ENCODE results near the gene NAA38. TPM values are rescaled to one million over a fixed set of nuclear protein-coding genes. Genes with fewer than 3 reads are reported as not detected.

NAA38 gene
- total RNA-seq, 6 donors from 2014 or later, result 50.0 to 111 (median 75.5) TPM

- TF ChIP-seq CTCF (IDR thresholded peaks at IDR 0.05) (no peak), POLR2A (IDR thresholded peaks at IDR 0.05) (no peak), EP300 (IDR thresholded peaks at IDR 0.05) (no peak), POLR2AphosphoS5 (IDR thresholded peaks at IDR 0.05) (no peak)
- H3K27ac ChIP-seq, result peak overlapping the region; percentile 89 to 96 (median 92)
- H3K36me3 ChIP-seq, result peaks cover 0 to 15% (median 2%) of the 10 kb centered on the region in 4 donors
- H3K27me3 ChIP-seq, result no peaks in the 10 kb centered on the region
- no peak for ATAC-seq (ENCODE audit: low FRiP score in 2 of 2)
- H3K9me3 ChIP-seq, result no peaks in the 10 kb centered on the region
- H3K4me1 ChIP-seq, result peaks cover 52 to 65% (median 57%) of the 10 kb centered on the region in 4 donors
- 0 to 1% methylated on average over 6 to 43 of the region's 100 CpGs for WGBS, 2 donors
- peak overlapping the region; percentile 50 to 96 (median 73) for H3K4me3 ChIP-seq
- peak in 1 of 2 donors; percentile 90 for DNase-seq
Observed at GRCh38 chr17:7884581-7885366, 27.4 kb upstream of the NAA38 start.

DNA sequence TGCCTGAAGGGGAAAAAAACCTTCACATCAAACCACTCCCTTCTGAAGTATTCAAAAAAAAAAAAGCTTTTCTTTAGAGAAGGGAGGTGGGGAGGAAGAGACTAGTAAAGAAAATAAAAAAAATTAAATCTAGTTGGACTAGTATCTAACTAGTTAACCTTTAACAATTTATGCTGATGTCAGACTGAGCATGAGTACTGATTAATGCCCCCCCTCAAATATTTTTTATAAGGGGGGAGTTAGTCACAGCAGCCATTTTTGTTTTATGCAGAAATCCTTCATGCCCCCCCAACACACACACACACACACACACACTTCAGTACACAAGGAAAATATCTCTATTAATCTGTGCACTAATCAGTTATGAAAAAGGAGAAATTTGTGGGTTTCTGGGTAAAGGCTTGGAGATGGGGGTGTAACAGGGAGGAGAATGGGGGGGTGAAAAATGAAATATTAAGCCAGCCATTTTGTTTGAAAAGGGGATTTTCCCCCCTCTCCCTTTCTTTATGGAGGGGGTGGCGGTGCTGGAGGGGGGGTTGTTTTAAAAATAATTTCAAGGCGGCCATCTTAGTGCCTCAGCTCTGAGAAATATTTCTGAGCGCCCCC, 26.5 kb upstream of the NAA38 start:
- TF ChIP-seq POLR2AphosphoS5 (IDR thresholded peaks at IDR 0.05), result no peak
- Histone ChIP-seq H3K4me3 (peak overlapping the region in 3 of 4 donors; percentile 62 to 96 (median 84)), H3K27ac (peak overlapping the region; percentile 89 to 96 (median 92)), H3K36me3 (peaks cover 0 to 15% (median 2%) of the 10 kb centered on the region in 4 donors), H3K9me3 (no peaks in the 10 kb centered on the region), H3K27me3 (no peaks in the 10 kb centered on the region), H3K4me1 (peaks cover 43 to 56% (median 48%) of the 10 kb centered on the region in 4 donors)
- no peak for ATAC-seq (ENCODE audit: low FRiP score in 2 of 2)
- DNase-seq, result no peak
- 6 to 8% methylated on average over 3 of the region's 3 CpGs for WGBS, 2 donors

GRCh38 chr17:7882629-7883028, 25.3 kb upstream of the NAA38 start:
- Histone ChIP-seq H3K27ac (peak overlapping the region in 3 of 4 donors; percentile 7 to 96 (median 27)), H3K9me3 (no peaks in the 10 kb centered on the region), H3K4me1 (peaks cover 31 to 43% (median 36%) of the 10 kb centered on the region in 4 donors), H3K4me3 (no peak overlapping the region), H3K36me3 (peaks cover 0 to 19% (median 2%) of the 10 kb centered on the region in 4 donors), H3K27me3 (no peaks in the 10 kb centered on the region)
- TF ChIP-seq POLR2AphosphoS5 (IDR thresholded peaks at IDR 0.05) (no peak), POLR2A (IDR thresholded peaks at IDR 0.05) (no peak), EP300 (IDR thresholded peaks at IDR 0.05) (no peak), CTCF (IDR thresholded peaks at IDR 0.05) (no peak)
- no peak for DNase-seq
- 80 to 92% methylated on average over 3 of the region's 3 CpGs for WGBS, 2 donors
- no peak for ATAC-seq (ENCODE audit: low FRiP score in 2 of 2)

DNA sequence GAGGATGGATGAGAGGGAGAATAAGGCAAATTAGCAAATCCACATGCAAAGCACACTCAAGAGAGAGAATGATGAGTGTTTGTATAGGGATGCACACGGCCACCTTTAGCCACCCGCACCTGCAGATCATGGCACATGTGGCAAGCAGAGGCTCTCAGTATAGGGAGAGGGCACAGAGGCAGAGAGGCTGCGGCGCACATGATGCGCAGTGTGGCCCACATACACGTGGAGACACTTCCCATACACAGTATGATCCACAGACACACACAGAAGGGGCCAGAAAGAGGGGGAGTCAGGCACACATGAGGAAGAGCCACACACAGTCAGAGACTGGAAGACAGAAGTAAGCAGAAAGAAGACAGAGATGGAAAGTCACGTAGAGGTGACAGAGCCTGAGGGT, 24.7 kb upstream of the NAA38 start:
- Histone ChIP-seq H3K4me1 (peaks cover 28 to 38% (median 32%) of the 10 kb centered on the region in 4 donors), H3K9me3 (no peaks in the 10 kb centered on the region), H3K4me3 (no peak overlapping the region), H3K27me3 (no peaks in the 10 kb centered on the region), H3K27ac (peak overlapping the region in 2 of 4 donors; percentile 7 to 24), H3K36me3 (peaks cover 0 to 19% (median 2%) of the 10 kb centered on the region in 4 donors)
- 61 to 72% methylated on average over 7 of the region's 7 CpGs for WGBS, 2 donors
- DNase-seq, result no peak
- no peak for ATAC-seq (ENCODE audit: low FRiP score in 2 of 2)
- no peak for TF ChIP-seq EP300 (IDR thresholded peaks at IDR 0.05)
- no peak for TF ChIP-seq POLR2AphosphoS5 (IDR thresholded peaks at IDR 0.05)
- TF ChIP-seq CTCF (IDR thresholded peaks at IDR 0.05), result no peak
- no peak for TF ChIP-seq POLR2A (IDR thresholded peaks at IDR 0.05)

- WGBS, 2 donors, result 43 to 50% methylated on average over 7 of the region's 7 CpGs
- ATAC-seq (ENCODE audit: low FRiP score in 2 of 2) (no peak), DNase-seq (no peak)
- H3K9me3 ChIP-seq, result no peaks in the 10 kb centered on the region
- H3K4me1 ChIP-seq, result peaks cover 22 to 31% (median 26%) of the 10 kb centered on the region in 4 donors
- H3K27ac ChIP-seq, result peak overlapping the region in 2 of 4 donors; percentile 5 to 24
- no peak for TF ChIP-seq EP300 (IDR thresholded peaks at IDR 0.05)
- no peak for TF ChIP-seq POLR2A (IDR thresholded peaks at IDR 0.05)
- no peak for TF ChIP-seq CTCF (IDR thresholded peaks at IDR 0.05)
- TF ChIP-seq POLR2AphosphoS5 (IDR thresholded peaks at IDR 0.05), result no peak
- no peaks in the 10 kb centered on the region for H3K27me3 ChIP-seq
- no peak overlapping the region for H3K4me3 ChIP-seq
- H3K36me3 ChIP-seq, result peaks cover 0 to 19% (median 2%) of the 10 kb centered on the region in 4 donors
Observed at GRCh38 chr17:7881276-7882054, 24.1 kb upstream of the NAA38 start.

All from upper lobe of left lung (tissue), 6 donors.